SHP77 (cell line): Measurements from ENCODE around the gene GJB2.

Experiments used
- DNase-seq, 2 experiments: peaks; one replicate each; lab custom pipeline; 2025; lab: John Stamatoyannopoulos, UW

The GJB2 gene

DNA sequence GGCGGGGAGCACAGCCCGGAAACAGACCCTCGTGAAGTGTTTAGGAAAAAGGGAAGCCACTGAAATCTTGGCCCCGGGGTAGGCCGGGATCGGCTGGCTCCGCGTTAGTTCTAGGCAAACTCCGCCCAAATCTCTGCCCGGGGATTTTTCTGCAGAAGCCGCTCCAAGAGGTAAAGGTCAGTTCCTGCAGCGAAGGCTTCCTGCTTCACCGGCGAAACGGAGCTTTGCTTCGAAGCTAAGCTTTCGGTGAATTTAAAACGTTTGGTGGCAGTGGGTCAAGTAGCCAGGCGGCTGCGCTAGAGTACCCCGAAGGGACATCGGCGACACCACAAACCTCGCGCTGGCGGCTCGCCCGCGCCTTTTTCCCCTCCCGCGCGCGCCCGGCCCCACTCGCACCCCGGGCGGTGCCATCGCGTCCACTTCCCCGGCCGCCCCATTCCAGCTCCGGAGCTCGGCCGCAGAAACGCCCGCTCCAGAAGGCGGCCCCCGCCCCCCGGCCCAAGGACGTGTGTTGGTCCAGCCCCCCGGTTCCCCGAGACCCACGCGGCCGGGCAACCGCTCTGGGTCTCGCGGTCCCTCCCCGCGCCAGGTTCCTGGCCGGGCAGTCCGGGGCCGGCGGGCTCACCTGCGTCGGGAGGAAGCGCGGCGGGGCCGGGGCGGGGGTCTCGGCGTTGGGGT is 441 bp downstream of the GJB2 start:
- no peak for DNase-seq

DNA sequence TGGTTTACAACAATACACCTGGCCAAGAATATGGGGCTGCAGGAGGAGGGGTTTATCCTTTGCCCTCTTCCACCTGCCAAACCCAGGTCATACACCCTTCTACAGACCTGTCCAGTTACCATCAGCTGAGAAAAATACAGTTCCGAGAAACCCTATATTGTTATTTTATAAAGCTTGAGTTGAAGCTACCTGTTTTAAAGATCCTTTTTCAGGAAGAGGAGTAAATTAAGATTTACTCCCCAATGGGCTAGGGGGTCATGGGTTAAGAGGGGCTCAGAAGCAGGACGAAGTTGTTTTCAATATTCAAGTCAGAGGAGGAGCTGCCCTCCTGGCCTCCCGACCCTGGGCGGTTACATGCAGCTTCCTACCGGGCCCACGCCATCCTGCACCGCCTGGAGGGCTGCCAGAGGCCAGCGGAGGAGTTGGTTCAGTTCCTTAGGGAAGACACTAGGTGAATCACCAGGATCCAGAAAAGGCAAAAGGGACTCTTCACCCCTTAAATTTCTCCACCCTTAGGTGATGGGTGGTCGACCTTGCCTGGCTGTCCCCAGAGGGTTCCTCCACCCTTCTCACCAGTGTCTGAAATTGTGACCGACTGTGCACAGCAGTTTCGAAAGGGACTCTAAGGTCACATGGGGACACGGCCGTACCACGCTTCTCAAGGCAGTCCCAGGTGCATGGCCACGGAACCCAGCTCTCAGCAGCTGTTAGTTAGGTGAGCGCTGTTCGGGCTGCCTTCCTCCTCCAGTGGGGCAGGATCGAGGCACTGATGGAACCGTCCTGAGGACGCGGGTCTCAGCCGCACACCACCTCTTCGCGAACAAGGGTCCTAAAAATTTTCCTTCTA is 1.2 kb downstream of the GJB2 start:
- DNase-seq: no peak

DNA sequence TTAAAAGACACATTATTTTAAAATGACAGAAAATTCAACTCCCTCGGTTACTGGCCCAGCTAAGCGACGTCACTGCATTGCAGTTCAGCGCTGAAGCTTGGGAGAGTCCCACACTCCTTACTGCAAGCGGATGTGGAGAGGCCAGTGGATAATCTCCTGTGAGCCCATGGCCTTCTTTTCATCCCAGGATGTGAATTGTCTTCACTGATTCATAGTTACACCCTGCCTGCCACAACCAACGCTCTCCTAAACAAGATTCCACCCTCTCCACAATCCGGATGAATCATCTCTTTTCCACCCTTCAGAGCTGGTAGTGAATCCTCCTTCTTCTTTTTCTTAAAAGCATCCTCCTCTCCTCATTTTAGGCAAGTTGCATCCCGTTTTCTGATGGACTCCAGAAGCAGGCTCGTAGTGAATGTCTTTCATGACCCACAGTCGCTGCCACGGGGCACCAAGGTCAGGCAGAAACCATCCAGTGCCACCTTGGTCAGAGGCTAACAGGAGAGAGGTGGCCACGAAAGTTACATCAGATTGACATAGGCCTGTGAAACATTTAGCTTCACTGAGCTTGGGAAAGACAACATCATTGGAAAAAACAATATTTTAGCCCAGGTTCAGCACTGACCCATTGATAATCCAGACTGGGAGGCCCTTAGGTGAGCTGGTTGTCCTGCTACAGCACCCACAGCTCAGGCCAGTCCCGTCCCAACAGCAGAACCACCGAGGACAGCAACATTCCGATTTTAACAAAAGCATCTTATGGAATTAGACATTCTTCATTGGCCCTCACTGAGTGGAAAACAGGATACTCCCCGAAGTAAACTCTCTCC is 2.0 kb downstream of the GJB2 start:
- DNase-seq: no peak

DNA sequence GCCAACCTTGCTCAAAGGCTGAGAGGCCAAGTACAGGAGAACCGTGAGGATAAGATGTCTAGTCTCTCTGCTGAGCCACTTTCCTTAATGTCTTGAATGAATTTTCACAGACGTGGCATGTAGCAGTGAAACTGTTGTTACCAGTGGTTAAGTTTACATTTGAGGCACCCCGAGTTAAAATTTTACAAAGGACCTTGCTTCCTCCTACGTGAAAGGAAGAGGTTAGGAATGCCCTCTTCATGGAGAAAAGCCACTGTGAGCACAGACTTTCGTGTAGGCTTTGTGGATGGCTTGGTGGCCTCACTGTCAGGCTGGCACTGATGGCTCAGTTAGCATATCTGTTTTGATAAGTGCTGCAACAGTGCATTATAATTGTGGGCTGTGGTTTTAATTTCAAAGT is 2.7 kb downstream of the GJB2 start:
- no peak for DNase-seq

DNA sequence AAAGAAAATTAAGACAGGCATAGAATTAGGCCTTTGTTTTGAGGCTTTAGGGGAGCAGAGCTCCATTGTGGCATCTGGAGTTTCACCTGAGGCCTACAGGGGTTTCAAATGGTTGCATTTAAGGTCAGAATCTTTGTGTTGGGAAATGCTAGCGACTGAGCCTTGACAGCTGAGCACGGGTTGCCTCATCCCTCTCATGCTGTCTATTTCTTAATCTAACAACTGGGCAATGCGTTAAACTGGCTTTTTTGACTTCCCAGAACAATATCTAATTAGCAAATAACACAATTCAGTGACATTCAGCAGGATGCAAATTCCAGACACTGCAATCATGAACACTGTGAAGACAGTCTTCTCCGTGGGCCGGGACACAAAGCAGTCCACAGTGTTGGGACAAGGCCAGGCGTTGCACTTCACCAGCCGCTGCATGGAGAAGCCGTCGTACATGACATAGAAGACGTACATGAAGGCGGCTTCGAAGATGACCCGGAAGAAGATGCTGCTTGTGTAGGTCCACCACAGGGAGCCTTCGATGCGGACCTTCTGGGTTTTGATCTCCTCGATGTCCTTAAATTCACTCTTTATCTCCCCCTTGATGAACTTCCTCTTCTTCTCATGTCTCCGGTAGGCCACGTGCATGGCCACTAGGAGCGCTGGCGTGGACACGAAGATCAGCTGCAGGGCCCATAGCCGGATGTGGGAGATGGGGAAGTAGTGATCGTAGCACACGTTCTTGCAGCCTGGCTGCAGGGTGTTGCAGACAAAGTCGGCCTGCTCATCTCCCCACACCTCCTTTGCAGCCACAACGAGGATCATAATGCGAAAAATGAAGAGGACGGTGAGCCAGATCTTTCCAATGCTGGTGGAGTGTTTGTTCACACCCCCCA is 3.8 kb downstream of the GJB2 start:
- DNase-seq: no peak

DNA sequence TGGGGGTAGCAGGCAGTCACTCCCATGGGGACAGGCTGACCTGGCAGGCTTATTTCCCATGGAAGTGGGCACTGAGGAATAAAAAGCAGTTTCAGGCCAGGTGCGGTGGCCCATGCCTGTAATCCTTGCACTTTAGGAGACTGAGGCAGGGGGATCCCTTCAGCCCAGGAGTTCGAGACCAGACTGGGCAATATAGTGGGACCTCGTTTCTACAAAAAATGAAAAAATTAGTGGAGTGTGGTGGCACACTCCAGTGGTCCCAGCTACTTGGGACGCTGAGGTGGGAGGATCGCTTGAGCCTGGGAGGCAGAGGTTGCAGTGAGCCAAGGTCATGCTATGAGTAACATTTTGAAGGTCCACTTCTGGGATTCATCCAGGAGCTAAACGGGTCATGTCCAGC is 6.0 kb downstream of the GJB2 start:
- no peak for DNase-seq

DNA sequence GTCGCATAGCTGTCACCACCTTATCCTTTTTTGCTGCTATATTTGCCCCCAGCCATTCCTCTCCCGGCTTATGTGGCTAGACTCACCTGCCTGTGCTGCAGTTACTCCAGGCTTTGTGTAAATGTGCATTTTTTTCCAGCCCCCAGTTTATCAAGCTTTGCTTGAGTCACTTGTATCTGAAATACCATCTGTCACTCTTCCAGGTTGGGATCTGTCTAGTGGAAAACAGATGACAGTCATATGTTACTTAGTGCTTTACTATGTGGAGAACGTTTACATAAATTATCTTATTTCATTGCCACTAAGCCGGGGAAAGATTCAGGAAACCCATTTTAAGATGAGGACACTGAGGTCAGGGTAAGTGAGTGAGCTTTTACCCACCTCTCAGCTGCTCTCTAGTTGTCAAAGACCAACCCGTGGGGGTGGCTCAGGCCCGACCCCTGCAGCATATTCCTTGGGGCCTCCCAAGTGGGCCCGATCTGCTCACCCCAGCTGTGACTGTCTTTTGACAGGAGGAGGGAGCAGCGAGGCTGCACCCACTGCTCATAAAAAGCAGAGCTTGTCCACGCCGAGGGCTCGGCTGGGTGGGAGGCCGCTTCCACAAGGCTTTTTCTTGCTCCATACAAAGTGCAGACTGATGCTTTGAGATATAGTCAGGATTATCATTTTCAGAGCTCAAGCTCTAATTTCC is 7.2 kb downstream of the GJB2 start:
- DNase-seq: no peak

DNA sequence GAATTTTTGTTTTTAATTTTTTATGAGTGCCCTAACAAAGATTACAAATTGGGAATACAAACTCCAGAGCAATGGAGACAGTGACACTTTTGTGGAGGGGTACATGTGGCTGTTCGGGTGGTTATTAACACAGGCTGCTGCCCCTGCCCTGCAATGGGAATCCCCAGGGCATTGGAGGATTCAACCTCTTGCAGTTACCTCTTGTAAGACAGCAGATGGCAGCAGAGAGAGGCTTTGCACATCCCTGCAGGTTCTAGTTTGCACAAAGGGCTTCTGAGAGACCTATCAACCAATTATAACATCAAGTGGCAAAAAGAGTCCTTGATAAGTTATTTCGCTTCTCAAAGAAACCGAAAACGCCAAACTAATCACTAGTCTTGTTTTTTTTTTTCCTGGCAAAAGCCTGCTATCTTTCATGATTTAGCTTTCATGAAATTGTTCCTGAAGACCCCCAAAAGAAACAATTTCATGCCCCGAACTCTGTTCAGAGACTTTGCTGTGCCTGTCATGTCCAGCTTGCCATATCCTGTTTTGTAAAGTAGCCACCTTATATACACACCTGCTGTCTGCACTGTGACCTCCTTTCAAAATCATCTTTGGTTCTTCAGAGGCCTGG is 10.4 kb downstream of the GJB2 start:
- peak; percentile 47 to 70 for DNase-seq

DNA sequence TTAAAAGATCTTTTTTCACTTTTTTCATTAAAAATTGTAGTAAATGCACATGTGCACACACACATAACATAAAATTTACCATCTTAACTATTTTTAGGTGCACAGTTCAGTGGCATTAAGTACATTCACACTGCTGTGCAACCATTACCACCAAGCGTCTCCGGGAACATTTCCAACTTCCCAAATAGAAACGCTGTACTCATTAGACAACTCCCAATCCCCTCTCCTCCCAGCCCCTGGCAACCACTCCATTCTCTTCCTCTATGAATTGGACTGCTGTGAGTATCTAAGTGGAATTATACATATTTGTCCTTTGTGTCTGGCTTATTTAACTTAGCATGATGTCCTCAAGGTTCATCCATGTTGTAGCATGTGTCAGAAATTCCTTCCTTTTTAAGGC is 11.6 kb downstream of the GJB2 start:
- DNase-seq: no peak

DNA sequence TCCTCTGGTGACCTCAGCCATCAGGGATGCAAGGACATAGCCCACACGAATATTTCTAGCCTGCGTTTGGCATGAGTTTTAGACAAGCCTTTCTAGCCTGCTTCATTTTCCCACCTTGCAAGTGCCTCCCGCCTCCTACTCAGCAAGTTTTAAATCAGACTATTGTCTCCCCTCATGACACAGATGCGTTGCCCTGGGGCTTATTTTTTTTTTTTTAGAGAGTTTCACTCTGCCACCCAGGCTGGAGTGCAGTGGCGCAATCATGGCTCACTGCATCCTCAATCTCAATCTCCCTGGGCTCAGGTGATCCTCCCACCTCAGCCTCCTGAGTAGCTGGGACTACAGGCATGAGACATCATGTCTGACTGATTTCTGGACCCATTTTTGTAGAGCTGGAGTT is 14.6 kb downstream of the GJB2 start:
- DNase-seq: no peak

DNA sequence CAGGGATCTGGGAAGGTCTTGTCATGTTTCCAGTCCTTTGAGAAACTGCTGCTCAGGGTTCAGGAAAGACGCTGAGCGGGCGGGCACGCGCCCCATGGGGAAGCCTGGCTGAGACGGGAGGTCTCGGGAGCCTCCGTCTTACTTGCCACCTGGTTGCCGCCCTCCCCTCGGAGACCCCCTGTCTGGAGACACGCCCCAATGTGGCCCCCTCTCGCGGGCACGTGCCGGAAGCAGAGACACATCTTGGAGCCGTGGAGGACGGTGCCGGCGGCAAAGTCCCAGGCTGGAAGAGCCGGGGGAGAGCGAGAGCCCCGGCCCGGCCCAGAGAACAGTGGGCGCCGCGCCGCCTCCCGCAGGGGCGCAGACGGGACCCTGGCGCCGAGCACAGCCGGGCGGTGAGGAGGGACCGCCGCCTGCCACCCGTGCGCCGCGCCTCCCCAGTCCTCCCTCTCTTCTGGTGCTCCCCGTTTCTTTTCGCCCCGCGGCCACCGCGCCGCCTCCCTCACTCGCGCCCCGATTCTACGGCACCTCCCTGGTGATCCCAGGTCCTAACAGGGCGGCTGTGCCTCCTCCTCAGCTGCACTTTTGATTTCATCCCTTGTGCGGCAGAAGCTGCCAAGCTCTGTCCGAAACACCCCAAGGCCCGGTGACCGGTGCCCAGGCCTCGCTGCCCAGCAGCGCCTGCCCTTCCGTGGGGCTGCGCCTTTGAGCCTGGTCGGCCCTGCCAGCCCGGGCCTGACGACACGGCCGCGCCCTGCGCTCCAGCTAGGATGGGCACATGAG is 15.5 kb downstream of the GJB2 start:
- DNase-seq: no peak

DNA sequence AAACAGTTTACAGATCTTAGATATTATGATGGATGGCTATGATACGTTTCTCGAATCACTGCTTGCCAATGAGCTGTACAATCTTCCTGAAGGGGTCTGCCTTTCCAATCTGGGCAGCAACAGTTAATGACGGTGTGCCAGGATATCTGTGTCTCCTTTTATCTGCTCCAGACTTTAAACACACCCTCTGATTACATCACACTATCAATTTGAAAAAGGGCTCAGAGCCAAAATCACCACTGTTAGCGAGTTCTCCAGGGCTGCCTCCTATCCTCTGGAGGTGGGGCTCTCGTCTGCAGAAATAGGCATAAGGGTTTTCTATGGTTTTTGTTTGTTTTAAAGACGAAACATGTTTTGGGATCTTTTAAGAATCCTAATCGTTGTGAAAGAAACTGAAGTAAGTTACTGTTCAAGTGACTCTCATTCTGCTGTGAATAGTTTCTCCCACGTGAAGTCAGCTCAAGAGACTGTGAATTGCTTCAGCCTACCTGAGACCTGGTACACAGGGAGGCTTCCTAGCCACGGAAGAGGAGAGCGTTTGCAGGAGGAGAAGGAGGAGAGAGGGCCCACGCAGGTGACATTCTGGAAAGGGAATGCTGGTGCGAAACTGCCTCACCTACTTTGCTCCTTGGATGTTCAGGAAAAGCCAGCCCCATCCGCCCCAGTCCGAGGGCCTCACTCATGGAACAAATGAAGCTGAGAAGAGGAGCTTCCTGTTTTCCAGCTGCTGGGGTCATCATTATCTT is 16.7 kb downstream of the GJB2 start:
- no peak for DNase-seq

DNA sequence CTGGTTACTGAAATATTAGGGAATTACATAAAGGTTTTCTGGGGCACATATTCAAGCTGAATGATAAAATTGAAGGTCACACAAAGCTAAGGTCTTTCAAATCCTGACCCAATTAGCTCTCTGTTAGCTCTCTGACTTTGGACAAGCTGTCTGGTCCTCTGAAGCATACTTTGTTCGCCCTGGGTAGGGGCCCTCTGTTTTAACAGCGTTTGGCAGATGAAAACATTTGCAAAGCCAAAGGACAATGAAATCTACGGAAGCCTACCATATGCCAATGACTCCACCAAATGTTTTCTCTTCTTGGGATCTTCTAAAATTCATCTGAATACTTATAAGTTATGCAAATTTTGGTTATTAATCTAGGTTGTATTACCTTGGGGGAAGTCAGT is 17.3 kb downstream of the GJB2 start:
- no peak for DNase-seq

DNA sequence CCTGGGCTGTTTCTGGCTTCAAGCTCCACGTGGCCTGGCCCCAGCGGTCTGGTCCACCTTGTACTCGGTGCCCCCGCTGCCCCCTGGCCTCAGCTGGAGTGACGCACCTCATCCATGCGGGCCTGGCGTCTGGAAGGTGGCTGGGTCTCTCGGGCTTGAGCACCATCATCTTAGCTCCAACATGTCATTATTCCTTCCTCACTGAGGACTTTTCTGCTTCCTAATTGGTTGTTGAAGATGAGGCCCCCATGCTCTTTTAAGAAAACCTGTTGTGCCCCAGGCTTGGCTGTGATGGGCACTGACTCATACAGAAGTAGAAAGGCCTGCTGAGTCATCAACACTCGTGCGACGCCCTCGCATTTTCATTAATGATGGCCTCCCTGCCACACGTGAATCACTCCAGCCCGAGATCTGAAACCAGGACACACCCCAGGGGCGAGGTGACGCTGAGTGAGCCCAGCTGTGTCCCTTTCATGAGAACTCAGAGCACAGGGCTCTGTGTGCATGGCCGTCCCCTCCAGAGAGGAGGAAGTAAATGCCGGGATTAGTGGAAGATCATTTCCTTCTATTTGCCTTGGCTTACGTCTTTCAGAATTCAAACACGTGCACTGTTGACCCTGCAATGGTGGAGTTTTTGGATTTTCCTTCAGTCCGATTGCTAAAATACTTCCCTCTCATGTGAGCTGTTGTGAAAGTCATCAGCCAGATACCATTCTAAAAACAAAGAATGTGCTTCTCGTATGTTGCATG is 17.9 kb downstream of the GJB2 start:
- DNase-seq: peak; percentile 64 to 77

DNA sequence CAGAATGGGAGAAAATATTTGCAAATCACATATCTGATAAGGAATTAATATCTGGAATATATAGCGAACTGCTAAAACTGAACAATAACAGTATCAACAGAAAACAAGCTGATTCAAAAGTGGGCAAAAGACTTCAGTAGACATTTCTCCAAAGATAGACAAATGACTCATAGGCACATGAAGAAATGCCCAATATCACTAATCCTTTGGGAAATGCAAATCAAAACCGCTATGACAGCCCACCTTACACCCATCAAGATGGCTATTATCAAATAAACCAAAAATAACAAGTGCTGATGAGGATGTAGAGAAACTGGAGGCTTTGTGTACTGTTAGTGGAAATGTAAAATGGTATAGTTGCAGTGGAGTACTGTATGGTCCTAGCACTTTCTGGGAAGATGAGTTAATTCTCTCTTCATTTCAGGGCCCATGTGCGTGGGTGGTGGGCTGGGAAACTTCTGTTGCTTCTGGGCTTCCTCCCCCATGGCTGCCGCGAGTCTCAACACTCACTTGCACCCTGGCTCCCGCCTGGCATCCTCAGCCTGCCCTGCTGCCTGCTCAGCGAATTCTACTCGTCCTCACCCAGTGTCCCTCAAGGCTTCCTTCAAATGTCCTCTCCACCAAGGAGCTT is 19.5 kb downstream of the GJB2 start:
- no peak for DNase-seq

DNA sequence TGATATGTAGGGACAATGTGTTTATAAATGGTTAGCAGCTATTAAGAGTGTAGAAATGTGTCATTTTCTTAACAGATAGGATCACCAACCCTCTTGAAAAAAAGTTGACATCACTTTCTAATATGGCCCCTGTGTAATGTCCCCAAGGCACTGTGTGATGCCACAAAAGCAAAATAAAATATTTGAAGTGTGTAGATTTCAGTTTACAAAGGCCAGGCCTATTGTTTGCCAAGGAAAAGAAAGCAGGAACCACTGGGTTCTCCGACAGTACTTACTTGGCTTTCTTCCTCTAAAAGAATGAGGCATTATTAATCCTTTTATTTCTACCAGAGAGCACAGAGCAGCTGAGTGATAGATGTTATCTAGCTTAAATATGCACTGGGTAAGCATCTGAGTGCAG is 21.4 kb downstream of the GJB2 start:
- DNase-seq: no peak

DNA sequence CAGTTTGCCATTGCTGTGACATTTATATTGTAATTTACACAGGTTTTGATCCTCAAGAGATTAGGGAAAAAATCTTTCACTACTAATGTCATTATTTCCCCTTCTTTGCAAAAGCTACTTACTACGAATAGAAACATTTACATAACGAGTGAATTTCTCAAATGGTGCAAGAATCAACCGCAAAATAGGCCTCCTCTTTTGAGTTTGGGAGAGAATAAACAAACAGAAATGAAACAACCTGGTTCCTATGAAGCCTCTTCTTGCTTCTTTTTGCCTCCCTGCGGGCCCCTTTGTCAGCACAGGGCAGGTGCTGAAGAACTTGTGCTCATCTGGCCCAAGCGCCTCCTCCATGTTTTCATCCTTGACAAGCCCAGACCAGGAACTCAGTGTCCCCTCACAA is 21.8 kb downstream of the GJB2 start:
- no peak for DNase-seq

DNA sequence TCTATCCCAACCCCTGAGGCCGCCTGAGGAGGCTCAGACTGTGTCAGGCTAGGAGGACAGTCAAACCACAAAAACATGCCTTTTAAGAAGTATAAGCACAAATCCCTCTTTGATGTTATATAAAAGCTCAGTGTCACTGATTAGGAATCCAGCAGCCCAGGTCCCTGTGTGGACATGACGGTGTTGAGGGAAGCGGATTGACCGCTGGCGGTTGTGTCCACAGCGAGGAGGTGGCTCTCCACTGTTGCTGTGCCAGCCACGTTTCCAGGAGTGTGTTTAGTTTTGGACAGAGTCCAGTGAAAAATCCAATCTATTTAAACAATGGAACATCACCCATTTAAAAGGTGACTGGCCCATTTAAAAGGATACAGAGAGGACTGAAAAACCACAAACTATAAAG is 24.3 kb downstream of the GJB2 start:
- no peak for DNase-seq
